Large intestine (tissue), 3 donors: ENCODE data around the gene TBC1D22A. TPM values are rescaled to one million over a fixed set of nuclear protein-coding genes. Genes with fewer than 3 reads are reported as not detected.
"Not testable (repeated sequence)": the region's sequence is repeated elsewhere in the genome, so short reads cannot be mapped to it uniquely, and the experiment has no call there.

Experiments
- DNase-seq, 2 donors: peaks; one replicate each; pipeline versions ENCODE4 v3.0.0 to v3.0.0-alpha.2; 2013
- H3K27ac ChIP-seq: one replicate; pipeline ENCODE4 v1.5.1; 2013; ENCODE audit warnings: low read length
- H3K27me3 ChIP-seq: 2 replicates; pipeline ENCODE4 v1.6.1; 2013; ENCODE audit warnings: low read length; ENCODE audit not compliant: control insufficient read depth, insufficient read depth
- H3K36me3 ChIP-seq: 2 replicates; pipeline ENCODE4 v1.6.1; 2013; ENCODE audit warnings: low read length; ENCODE audit not compliant: control insufficient read depth, insufficient read depth
- H3K4me1 ChIP-seq: one replicate; pipeline ENCODE4 v1.6.1; 2013; ENCODE audit warnings: low read length; ENCODE audit not compliant: control insufficient read depth, insufficient read depth
- H3K4me3 ChIP-seq: one replicate; pipeline ENCODE4 v1.5.1; 2013; ENCODE audit warnings: low read length
- H3K9me3 ChIP-seq: one replicate; pipeline ENCODE4 v1.6.1; 2013; ENCODE audit warnings: mild to moderate bottlenecking, low read depth, low read length, moderate library complexity; ENCODE audit not compliant: control insufficient read depth
- WGBS: methylation state at CpG from one replicate; pipeline ENCODE4 v1.1.5; 2013; ENCODE audit warnings: low lambda C conversion rate; ENCODE audit not compliant: insufficient coverage; 5-methylcytosine and 5-hydroxymethylcytosine counted together
- polyA plus RNA-seq: library from polyadenylated mRNA; unstranded; fragments of 120-200 nt; gene quantifications from one replicate; pipeline ENCODE4 v1.2.1, GENCODE V29; 2013

The TBC1D22A gene
- polyA plus RNA-seq, 1 donor: 21.5 TPM

GRCh38 chr22:46978668-46979067 lies 216.2 kb downstream of the TBC1D22A start:
- not testable (repeated sequence) for H3K9me3 ChIP-seq, H3K27ac ChIP-seq, H3K4me1 ChIP-seq, DNase-seq, H3K27me3 ChIP-seq, H3K4me3 ChIP-seq
- 92% methylated on average over 2 of the region's 12 CpGs for WGBS
- peaks cover 35% of the 10 kb centered on the region for H3K36me3 ChIP-seq

GRCh38 chr22:46979506-46979905 lies 217.1 kb downstream of the TBC1D22A start:
- peaks cover 29% of the 10 kb centered on the region for H3K36me3 ChIP-seq
- H3K4me1 ChIP-seq: no peaks in the 10 kb centered on the region
- 96% methylated on average over 4 of the region's 12 CpGs for WGBS
- H3K4me3 ChIP-seq: no peak overlapping the region
- no peak for DNase-seq
- no peaks in the 10 kb centered on the region for H3K9me3 ChIP-seq
- no peak overlapping the region for H3K27ac ChIP-seq
- no peaks in the 10 kb centered on the region for H3K27me3 ChIP-seq

- Histone ChIP-seq H3K27me3 (no peaks in the 10 kb centered on the region), H3K27ac (no peak overlapping the region), H3K4me1 (no peaks in the 10 kb centered on the region), H3K36me3 (peaks cover 21% of the 10 kb centered on the region), H3K4me3 (no peak overlapping the region), H3K9me3 (no peaks in the 10 kb centered on the region)
- no peak for DNase-seq
- 100% methylated on average over 1 of the region's 3 CpGs for WGBS
Measured at GRCh38 chr22:46980392-46980791, 217.9 kb downstream of the TBC1D22A start.

- H3K9me3 ChIP-seq: no peaks in the 10 kb centered on the region
- H3K27ac ChIP-seq: no peak overlapping the region
- WGBS: no CpG with 5 or more reads among the region's 14 CpGs
- no peaks in the 10 kb centered on the region for H3K4me1 ChIP-seq
- no peak for DNase-seq
- H3K4me3 ChIP-seq: no peak overlapping the region
- H3K27me3 ChIP-seq: no peaks in the 10 kb centered on the region
- H3K36me3 ChIP-seq: peaks cover 12% of the 10 kb centered on the region
Measured at GRCh38 chr22:46982635-46983034, 220.2 kb downstream of the TBC1D22A start.

- Histone ChIP-seq H3K9me3 (no peaks in the 10 kb centered on the region), H3K4me3 (no peak overlapping the region)
Measured at GRCh38 chr22:46983046-46983445, 220.6 kb downstream of the TBC1D22A start.

GRCh38 chr22:46984751-46985506 lies 222.5 kb downstream of the TBC1D22A start:
- Histone ChIP-seq H3K4me3 (no peak overlapping the region), H3K27me3 (no peaks in the 10 kb centered on the region), H3K9me3 (no peaks in the 10 kb centered on the region), H3K27ac (no peak overlapping the region), H3K4me1 (no peaks in the 10 kb centered on the region), H3K36me3 (no peaks in the 10 kb centered on the region)
- no peak for DNase-seq
- WGBS: 100% methylated on average over 1 of the region's 16 CpGs

More at GRCh38 chr22:46983046-46983445, 220.6 kb downstream of the TBC1D22A start:
- Histone ChIP-seq H3K4me1 (no peaks in the 10 kb centered on the region), H3K27ac (no peak overlapping the region), H3K36me3 (peaks cover 9% of the 10 kb centered on the region), H3K27me3 (no peaks in the 10 kb centered on the region)
- no CpG with 5 or more reads among the region's 4 CpGs for WGBS
- DNase-seq: no peak

- Histone ChIP-seq H3K9me3 (no peaks in the 10 kb centered on the region), H3K27ac (no peak overlapping the region), H3K36me3 (peaks cover 2% of the 10 kb centered on the region), H3K4me1 (no peaks in the 10 kb centered on the region), H3K4me3 (no peak overlapping the region), H3K27me3 (no peaks in the 10 kb centered on the region)
- no peak for DNase-seq
- 97% methylated on average over 6 of the region's 8 CpGs for WGBS
Measured at GRCh38 chr22:46985507-46985882, 223.0 kb downstream of the TBC1D22A start.

- Histone ChIP-seq H3K27ac (no peak overlapping the region), H3K36me3 (peaks cover 12% of the 10 kb centered on the region), H3K4me1 (no peaks in the 10 kb centered on the region), H3K4me3 (no peak overlapping the region), H3K9me3 (no peaks in the 10 kb centered on the region), H3K27me3 (no peaks in the 10 kb centered on the region)
- DNase-seq: no peak
- no CpG with 5 or more reads among the region's 11 CpGs for WGBS
Measured at GRCh38 chr22:46986788-46987187, 224.3 kb downstream of the TBC1D22A start.

- no CpG with 5 or more reads among the region's 12 CpGs for WGBS
- no peak for DNase-seq
- Histone ChIP-seq H3K27ac (no peak overlapping the region), H3K4me3 (no peak overlapping the region), H3K4me1 (no peaks in the 10 kb centered on the region), H3K27me3 (no peaks in the 10 kb centered on the region), H3K36me3 (peaks cover 23% of the 10 kb centered on the region), H3K9me3 (no peaks in the 10 kb centered on the region)
Measured at GRCh38 chr22:46990937-46991550, 228.6 kb downstream of the TBC1D22A start.

GRCh38 chr22:46991666-46992065 lies 229.2 kb downstream of the TBC1D22A start:
- H3K27ac ChIP-seq: no peak overlapping the region
- WGBS: 100% methylated on average over 4 of the region's 14 CpGs
- no peaks in the 10 kb centered on the region for H3K27me3 ChIP-seq
- no peak for DNase-seq
- H3K36me3 ChIP-seq: peaks cover 23% of the 10 kb centered on the region
- H3K4me3 ChIP-seq: no peak overlapping the region
- H3K9me3 ChIP-seq: no peaks in the 10 kb centered on the region
- H3K4me1 ChIP-seq: no peaks in the 10 kb centered on the region
